HG02970 (cell line): ENCODE data around the gene ZNF490.

Experiments
- ATAC-seq: cut with Tn5 transposase; IDR thresholded peaks from one replicate; pipeline ENCODE4 v1.9.1; 2021; ENCODE audit warnings: mild to moderate bottlenecking, moderate library complexity, moderate number of reproducible peaks; ENCODE audit not compliant: unreplicated experiment, low FRiP score

The ZNF490 gene

DNA sequence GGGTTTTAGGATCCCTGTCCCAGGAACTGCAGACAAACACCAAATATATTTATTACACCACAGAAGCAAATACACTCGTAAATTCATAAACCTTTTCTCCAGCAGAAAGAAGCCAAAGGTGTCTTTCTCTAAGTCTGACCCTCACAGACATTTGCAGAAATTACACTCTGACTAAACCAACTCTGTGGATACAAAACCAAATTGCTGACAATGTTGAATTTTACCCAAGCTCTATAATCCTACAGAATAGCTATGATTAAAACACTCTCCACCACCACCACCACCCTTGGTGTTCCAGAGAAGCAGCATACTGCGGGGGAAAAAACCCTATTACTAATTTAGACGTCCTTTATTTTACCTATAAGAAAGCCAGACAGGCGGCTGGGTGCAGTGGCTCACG lies 64.5 kb downstream of the ZNF490 start:
- no peak for ATAC-seq

DNA sequence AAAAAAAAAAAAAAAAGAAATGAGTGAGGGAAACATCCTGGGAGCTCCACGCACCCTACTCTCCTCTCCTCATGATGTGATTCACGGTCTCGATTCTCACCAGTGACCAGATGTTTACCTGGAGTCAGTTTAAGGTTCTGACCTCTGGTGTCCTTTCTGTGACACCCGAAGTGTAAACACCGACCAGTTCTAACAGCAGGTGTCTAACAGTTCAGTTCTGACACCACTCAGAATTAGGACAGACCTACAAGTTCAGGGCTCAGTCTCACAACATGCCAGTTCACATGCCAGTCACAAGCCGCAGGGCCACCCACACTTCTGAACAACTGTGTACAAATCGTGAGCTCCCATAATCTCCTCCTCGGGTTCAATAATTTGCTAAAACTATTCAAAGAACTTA lies 65.3 kb downstream of the ZNF490 start:
- no peak for ATAC-seq

DNA sequence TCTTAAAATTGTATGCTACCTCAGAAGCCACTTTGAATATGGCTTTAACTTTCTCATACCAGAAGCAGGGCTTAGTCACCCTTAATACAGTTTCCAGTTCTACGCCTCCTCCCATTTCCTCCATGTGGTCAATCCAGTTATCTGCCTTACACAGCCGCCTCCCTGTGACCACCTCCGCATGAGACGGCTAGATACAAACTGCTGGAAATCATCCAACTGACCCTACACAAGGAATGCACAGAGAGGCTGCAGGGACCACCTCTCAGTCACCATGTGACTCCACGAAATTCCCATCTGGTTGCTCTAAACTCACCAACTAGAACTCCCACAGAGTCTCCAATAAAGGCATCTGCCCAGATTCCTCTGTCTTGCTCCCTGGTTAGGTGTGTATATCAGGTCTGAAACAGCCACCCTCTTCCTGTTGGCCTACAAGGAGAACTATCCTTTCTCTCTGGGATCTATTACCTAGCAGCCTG lies 66.2 kb downstream of the ZNF490 start:
- ATAC-seq = no peak

DNA sequence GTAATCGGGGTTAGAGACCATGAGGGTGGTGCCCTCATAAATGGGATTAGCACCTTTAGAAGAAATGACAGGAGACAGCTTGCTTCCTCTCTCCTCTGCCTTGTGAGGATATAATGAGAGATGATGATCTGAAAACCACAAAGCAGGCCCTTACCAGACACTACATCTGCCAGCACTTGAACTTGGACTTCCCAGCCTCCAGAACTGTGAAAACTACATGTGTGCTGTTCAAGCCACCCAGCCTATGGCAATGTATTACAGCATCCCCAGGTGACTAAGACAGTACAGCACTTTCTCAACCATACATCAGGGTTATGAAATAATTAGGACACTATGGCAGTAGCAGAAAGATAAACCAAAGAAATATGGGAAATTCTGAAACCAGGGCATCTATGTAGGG lies 66.8 kb downstream of the ZNF490 start:
- no peak for ATAC-seq
